Measurements from ENCODE around the gene KAZN. TPM values are rescaled to one million over a fixed set of nuclear protein-coding genes. Genes with fewer than 3 reads are reported as not detected.

KAZN gene
- total RNA-seq, 1 donor from 2014 or later, result 9.4 TPM

GRCh38 chr1:14800500-14801076 lies 202.1 kb downstream of the KAZN start:
- peaks cover 18% of the 10 kb centered on the region for H3K27me3 Mint-ChIP-seq (ENCODE audit: low read depth, unreplicated experiment)
- peaks cover 2% of the 10 kb centered on the region for H3K36me3 Mint-ChIP-seq (ENCODE audit: low read depth, unreplicated experiment)
- Histone ChIP-seq H3K4me1 (ENCODE audit: insufficient read depth, low read length) (no peaks in the 10 kb centered on the region), H3K36me3 (ENCODE audit: insufficient read depth, low read length) (no peaks in the 10 kb centered on the region), H3K4me2 (ENCODE audit: low read length) (no peak overlapping the region), H3K27me3 (ENCODE audit: insufficient read depth, low read length) (no peaks in the 10 kb centered on the region), H3K9ac (ENCODE audit: low read length) (no peak overlapping the region), H3K4me3 (ENCODE audit: insufficient read depth, low read depth, low read length) (no peak overlapping the region), H3K79me2 (ENCODE audit: insufficient read depth, low read length) (no peaks in the 10 kb centered on the region), H3K9me3 (ENCODE audit: insufficient read depth, low read depth, low read length) (no peaks in the 10 kb centered on the region), H2AFZ (ENCODE audit: low read depth, low read length) (no peak overlapping the region), H3K27ac (ENCODE audit: low read depth, low read length) (no peak overlapping the region), H4K20me1 (ENCODE audit: insufficient read depth, low read length) (no peaks in the 10 kb centered on the region)
- peaks cover 7% of the 10 kb centered on the region for H3K9me3 Mint-ChIP-seq (ENCODE audit: unreplicated experiment)
- FAIRE-seq, result no peak
- no peaks in the 10 kb centered on the region for H3K4me1 Mint-ChIP-seq (ENCODE audit: low read depth, unreplicated experiment)
- H3K27ac Mint-ChIP-seq (ENCODE audit: unreplicated experiment), result no peak overlapping the region
- H3K4me3 Mint-ChIP-seq (ENCODE audit: unreplicated experiment), result no peak overlapping the region
- no peak for TF ChIP-seq EZH2 (IDR thresholded peaks at IDR 0.05; ENCODE audit: insufficient read depth, low read length)
- no peak for TF ChIP-seq CTCF (IDR thresholded peaks at IDR 0.05; ENCODE audit: insufficient read depth, low read depth, low read length)
- DNase-seq (ENCODE audit: low read depth), result no peak

- no peak overlapping the region for H2AFZ ChIP-seq (ENCODE audit: low read depth, low read length)
- no peak overlapping the region for H3K27ac ChIP-seq (ENCODE audit: low read depth, low read length)
- H3K27ac Mint-ChIP-seq (ENCODE audit: unreplicated experiment), result no peak overlapping the region
- H3K4me3 ChIP-seq (ENCODE audit: insufficient read depth, low read depth, low read length), result no peak overlapping the region
- no peak overlapping the region for H3K9ac ChIP-seq (ENCODE audit: low read length)
- no peaks in the 10 kb centered on the region for H3K79me2 ChIP-seq (ENCODE audit: insufficient read depth, low read length)
- peaks cover 12% of the 10 kb centered on the region for H3K9me3 Mint-ChIP-seq (ENCODE audit: unreplicated experiment)
- no peak overlapping the region for H3K4me2 ChIP-seq (ENCODE audit: low read length)
- no peaks in the 10 kb centered on the region for H3K36me3 ChIP-seq (ENCODE audit: insufficient read depth, low read length)
- no peaks in the 10 kb centered on the region for H3K36me3 Mint-ChIP-seq (ENCODE audit: low read depth, unreplicated experiment)
- H3K27me3 ChIP-seq (ENCODE audit: insufficient read depth, low read length), result no peaks in the 10 kb centered on the region
- peaks cover 4% of the 10 kb centered on the region for H3K27me3 Mint-ChIP-seq (ENCODE audit: low read depth, unreplicated experiment)
- peaks cover 8% of the 10 kb centered on the region for H3K9me3 ChIP-seq (ENCODE audit: insufficient read depth, low read depth, low read length)
- no peak for FAIRE-seq
- H3K4me3 Mint-ChIP-seq (ENCODE audit: unreplicated experiment), result no peak overlapping the region
- TF ChIP-seq EZH2 (IDR thresholded peaks at IDR 0.05; ENCODE audit: insufficient read depth, low read length), result no peak
- TF ChIP-seq CTCF (IDR thresholded peaks at IDR 0.05; ENCODE audit: insufficient read depth, low read depth, low read length), result no peak
- no peak for DNase-seq (ENCODE audit: low read depth)
- no peaks in the 10 kb centered on the region for H3K4me1 Mint-ChIP-seq (ENCODE audit: low read depth, unreplicated experiment)
- H3K4me1 ChIP-seq (ENCODE audit: insufficient read depth, low read length), result no peaks in the 10 kb centered on the region
- H4K20me1 ChIP-seq (ENCODE audit: insufficient read depth, low read length), result no peaks in the 10 kb centered on the region
These were observed 204.7 kb downstream of the KAZN start for GRCh38 chr1:14803002-14803789.

GRCh38 chr1:14804626-14805025 lies 206.1 kb downstream of the KAZN start:
- H4K20me1 ChIP-seq (ENCODE audit: insufficient read depth, low read length), result no peaks in the 10 kb centered on the region
- TF ChIP-seq EZH2 (IDR thresholded peaks at IDR 0.05; ENCODE audit: insufficient read depth, low read length), result no peak
- TF ChIP-seq CTCF (IDR thresholded peaks at IDR 0.05; ENCODE audit: insufficient read depth, low read depth, low read length), result no peak
- no peak overlapping the region for H3K27ac ChIP-seq (ENCODE audit: low read depth, low read length)
- Mint-ChIP-seq H3K4me3 (ENCODE audit: unreplicated experiment) (no peak overlapping the region), H3K27me3 (ENCODE audit: low read depth, unreplicated experiment) (peaks cover 4% of the 10 kb centered on the region), H3K27ac (ENCODE audit: unreplicated experiment) (no peak overlapping the region), H3K36me3 (ENCODE audit: low read depth, unreplicated experiment) (peaks cover 2% of the 10 kb centered on the region), H3K4me1 (ENCODE audit: low read depth, unreplicated experiment) (no peaks in the 10 kb centered on the region), H3K9me3 (ENCODE audit: unreplicated experiment) (peaks cover 12% of the 10 kb centered on the region)
- peaks cover 8% of the 10 kb centered on the region for H3K9me3 ChIP-seq (ENCODE audit: insufficient read depth, low read depth, low read length)
- H3K27me3 ChIP-seq (ENCODE audit: insufficient read depth, low read length), result no peaks in the 10 kb centered on the region
- H3K79me2 ChIP-seq (ENCODE audit: insufficient read depth, low read length), result no peaks in the 10 kb centered on the region
- no peak overlapping the region for H3K4me2 ChIP-seq (ENCODE audit: low read length)
- FAIRE-seq (no peak), DNase-seq (ENCODE audit: low read depth) (no peak)
- no peaks in the 10 kb centered on the region for H3K36me3 ChIP-seq (ENCODE audit: insufficient read depth, low read length)
- H3K4me1 ChIP-seq (ENCODE audit: insufficient read depth, low read length), result no peaks in the 10 kb centered on the region
- H3K4me3 ChIP-seq (ENCODE audit: insufficient read depth, low read depth, low read length), result no peak overlapping the region
- H2AFZ ChIP-seq (ENCODE audit: low read depth, low read length), result no peak overlapping the region
- no peak overlapping the region for H3K9ac ChIP-seq (ENCODE audit: low read length)
